ENCODE measurements around the gene TUBGCP5.

The TUBGCP5 gene

DNA sequence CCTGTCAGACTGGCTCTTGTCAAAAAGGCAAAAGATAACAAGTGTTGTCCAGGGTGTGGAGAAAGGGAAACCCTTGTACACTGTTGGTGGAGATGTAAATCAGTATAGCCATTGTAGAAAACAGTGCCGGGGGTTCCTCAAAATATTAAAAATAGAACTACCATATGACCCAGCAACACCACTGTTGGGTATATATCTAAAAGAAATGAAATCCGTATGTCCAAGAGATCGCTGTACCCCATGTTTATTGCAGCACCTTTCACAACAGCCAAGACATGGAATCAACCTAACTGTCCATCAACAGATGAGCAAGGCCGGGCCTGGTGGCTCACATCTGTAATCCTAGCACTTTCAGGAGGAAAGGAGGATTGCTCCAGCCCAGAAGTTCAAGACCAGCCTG, 65.4 kb downstream of the TUBGCP5 start:
- no peak for DNase-seq

DNA sequence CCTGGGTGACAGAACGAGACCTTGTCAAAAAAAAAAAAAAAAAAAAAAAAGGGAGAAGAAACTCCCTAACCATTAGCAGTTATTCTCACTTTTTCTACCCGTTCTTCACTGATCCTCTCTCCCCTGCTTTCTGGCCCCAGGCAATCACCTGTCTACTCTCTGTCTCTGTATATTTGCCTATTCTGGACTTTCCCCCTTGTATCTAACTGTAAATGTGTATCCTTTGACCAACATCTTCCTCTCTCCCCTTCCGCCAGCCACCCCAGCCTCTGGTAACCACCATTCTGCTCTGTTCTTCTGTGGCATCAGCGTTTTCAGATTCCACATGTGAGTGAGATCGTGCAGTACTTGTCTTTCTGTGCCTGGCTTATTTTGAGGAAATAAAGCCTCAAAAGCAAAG, 66.1 kb downstream of the TUBGCP5 start:
- no peak for DNase-seq

DNA sequence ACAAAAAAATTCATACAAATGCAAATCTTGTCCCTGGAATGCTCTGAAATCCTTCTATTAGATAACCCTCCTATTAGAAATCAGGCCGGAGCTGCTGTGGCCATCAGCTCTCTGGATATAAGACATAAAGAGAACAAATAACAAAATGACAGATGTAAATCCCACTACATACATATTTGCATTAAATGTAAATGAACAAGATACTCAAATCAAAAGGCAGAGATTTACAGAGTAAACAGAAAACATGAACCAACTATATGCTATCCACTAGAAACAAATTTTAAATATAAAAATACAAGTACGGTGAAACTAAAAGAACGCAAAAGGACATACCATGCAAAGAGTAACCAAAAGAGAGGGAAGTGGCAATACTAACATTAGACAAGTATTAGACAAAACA, 69.9 kb downstream of the TUBGCP5 start:
- DNase-seq = no peak

DNA sequence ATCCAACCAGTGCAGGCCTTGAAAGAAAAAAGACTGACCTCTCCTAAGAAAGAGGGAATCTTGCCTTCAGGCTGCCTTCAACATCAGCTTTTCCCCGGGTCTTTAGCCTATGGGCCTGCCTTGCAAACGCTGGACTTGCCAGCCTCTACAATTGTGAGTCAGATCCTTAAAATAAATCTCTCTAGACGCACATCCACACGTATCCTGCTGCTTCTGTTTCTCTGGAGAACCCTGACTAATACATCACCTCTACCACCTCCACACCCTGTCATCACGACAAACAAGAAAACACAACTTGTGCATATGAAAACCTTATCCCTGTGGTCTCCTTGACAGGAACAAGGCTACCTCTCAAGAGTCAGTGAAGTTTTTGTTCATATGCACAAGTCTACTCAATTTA, 71.0 kb downstream of the TUBGCP5 start:
- peak; percentile 91 for DNase-seq

DNA sequence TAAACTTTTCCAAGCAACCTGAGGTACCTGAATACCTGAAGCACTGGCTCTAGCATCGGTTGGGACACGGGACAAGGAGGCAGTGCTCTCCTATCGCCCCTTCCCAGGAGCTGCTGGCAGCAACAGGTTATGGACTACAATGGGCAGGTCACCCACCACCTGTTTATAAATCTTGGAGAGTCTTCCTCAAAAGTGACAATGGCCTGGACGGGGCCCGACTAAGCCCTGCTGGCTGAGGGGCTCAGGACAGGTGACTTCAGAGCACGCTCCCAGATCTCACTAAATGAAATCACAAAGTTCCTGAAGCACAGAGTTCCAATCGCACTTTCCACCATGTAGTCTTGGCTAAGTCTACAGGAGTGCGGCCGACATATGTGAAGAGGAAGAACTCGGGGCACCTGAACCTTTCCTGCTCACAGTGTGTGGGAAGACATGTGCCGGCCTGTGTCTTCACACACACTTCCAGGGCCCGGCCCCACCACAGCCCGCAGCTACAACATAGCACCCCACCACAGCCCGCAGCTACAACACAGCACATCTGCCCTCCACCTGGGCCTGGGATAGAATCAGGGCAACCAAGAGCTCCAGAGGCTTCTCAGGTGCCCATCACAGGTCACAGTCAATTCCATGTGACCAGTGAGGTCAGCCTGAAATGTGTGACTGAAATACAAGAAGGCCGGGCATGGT, 72.1 kb downstream of the TUBGCP5 start:
- no peak for DNase-seq

GRCh38 chr15:22966321-22967083, 72.9 kb downstream of the TUBGCP5 start:
- no peak for DNase-seq

DNA sequence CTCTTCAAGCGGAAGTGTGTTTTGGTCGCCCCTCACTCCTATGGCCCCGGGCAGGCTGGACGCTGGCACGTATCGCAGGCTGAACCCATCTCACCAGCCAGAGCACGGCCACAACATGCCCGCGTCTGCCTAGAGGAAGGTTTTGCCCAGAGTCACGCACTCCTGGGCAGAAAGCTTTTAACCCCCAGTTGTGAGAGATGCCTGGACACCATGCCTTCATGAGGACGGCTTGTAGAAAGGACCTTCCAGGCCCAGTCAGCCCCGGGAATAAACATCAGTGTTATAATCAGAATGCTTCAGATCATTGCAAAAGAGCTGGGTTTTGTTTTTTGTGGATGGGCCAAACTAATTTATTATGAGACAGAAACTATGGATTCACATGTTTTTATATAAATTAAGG, 75.7 kb downstream of the TUBGCP5 start:
- no peak for DNase-seq

GRCh38 chr15:22962611-22963010, 76.8 kb downstream of the TUBGCP5 start:
- DNase-seq = no peak

DNA sequence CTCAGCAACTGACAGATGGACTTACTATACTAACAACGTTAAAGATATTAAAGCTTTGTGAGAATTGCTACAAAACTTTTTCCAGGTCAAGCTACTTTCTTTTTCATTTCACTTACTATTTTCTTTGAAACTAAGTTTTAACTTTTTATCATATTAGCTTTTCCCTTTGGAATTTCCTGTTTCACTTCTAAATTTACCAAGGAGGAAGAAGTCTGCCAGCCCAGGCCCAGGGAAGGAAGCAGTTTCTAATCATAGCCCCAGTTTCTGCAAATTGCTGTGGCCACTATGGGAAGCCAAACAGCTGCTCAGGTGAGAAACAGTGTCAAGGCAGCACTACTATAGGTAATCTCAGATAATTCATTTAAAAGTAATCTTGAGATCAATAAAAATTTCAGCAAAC, 77.6 kb downstream of the TUBGCP5 start:
- peak; percentile 15 for DNase-seq

DNA sequence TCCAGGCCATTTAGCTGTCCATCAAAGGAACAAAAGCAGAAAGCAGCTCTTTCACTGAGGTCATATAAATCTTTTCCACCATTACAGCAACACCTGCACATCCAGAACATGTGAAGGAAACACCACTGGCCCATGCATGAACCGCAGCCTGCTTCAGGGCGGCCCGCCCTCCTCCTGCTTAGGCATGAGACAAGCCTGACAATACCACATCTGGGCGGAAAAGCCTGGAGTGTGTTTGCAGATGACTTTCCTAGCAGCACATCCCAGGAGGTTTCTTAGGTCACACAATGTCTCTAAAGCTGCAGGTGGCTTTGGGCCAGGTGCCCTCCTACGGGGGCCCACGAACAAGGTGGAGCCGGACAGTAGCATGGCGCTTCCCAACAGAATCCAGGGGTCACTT, 78.8 kb downstream of the TUBGCP5 start:
- DNase-seq = no peak

DNA sequence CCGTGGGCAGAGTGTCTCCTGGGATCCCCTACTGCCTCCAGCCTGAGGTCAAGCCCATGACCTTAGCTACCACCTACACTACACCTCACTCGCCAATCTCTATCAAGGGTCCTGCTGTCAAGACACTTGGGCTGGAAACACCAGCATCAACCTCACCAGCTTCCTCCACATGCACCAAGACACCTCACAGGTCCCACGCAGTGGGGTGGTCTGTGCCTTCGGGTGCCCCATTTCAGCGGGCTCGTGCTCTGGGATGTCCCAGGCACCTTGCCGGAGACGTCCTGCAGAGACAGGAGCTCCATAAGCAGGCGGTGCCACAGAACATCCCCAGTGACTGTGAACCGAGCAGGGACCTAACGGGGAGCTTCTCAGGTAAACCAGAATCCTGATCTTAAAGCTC, 79.2 kb downstream of the TUBGCP5 start:
- DNase-seq = no peak

DNA sequence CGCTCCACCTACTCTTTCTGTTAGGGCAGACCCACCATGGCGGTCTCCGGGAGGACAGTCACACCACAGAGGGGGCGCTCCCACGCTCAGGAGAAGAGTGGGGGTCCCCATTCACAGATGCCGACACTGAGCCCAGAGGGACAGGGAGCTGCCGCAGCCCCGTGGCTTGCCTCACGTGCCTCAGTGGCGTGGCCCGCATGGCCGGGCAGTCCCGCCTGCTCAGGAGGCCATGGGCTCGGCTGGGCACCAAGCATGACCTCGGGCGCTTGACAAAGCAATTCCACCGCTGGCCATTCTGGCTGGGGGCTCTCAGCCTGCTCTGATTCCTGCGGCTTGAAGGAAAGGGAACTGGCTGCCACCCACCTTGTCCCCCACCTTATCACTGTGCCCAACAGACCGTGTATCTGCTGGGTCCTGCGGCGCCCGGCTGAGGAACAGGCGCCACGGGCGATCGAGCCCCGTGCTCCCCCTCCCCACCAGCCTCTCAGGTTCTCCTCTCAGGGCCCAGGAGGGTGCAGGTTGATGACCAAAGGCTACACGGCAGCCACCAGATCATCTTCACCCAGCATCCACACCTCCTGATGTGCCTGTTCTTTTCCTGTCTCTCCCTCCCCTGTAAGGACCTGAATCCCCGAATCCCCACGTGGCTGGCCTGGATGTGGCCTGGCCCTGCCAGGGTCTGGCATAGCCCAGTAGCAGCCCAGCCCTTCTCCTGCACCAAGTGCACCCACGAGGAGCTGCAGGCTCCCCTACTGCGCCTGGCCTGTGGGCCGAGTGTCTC, 79.9 kb downstream of the TUBGCP5 start:
- no peak for DNase-seq

- DNase-seq = no peak
Observed at GRCh38 chr15:22958487-22959280, 80.7 kb downstream of the TUBGCP5 start.

- no peak for DNase-seq
Observed at GRCh38 chr15:22956978-22957260, 82.5 kb downstream of the TUBGCP5 start.

DNA sequence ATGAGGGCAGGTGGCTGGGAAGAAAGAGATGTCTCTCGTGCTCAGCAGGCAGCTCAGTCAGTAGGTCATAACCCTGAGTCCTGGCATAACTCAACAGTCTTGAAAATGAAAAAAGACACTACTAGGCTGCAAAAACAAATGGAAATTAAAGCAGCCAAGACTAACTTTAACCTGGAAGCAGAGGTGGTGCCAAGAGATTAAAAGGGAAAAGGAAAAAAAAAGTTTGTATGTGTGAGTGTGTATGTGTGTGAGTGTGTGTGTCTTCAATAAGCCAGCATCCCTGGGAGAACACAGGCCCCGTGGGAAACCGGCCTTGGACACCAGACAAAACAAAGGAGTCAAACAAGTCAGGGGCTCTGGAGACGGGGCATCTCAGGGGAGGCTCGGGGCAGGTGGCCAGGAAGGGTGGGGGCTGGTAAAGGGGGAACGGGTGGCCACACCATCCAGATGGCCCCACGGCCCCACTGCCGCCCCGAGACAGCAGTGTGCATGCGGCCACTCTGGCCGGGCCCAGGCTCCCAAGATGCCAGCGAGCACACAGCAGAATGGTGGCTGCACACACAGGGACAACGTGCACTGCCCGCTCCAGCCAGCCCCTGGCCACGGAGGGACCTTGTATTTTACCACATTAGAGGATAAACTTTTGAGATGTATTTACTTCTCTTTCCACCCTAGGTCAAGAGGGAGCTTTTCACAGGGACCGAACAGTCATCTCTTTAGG, 83.0 kb downstream of the TUBGCP5 start:
- DNase-seq = no peak

DNA sequence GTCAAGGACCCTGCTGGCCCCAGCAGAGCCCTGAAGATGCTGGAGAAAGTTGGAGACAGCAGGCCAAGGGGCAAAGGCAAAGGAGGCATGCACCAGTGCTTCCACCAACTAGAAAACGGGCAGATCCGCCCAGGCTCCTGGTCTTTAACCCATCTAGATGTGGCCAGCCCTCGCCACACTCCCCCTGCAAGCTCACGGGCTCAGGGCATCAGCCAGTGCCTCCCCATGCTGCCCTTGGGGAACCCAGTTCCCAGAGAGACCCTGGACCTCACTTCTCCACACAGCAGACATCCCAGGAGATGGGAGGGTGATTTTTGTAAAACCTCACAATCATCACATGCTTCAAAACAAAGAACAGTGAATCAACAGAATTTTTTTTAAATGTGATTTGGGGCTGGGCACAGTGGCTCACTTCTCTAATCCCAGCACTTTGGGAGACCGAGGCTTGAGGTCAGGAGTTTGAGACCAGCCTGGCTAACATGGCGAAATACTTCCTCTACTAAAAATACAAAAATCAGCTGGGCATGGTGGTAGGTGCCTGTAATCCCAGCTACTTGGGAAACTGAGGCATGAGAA, 83.7 kb downstream of the TUBGCP5 start:
- no peak for DNase-seq

GRCh38 chr15:22954798-22955543, 84.4 kb downstream of the TUBGCP5 start:
- no peak for DNase-seq

DNA sequence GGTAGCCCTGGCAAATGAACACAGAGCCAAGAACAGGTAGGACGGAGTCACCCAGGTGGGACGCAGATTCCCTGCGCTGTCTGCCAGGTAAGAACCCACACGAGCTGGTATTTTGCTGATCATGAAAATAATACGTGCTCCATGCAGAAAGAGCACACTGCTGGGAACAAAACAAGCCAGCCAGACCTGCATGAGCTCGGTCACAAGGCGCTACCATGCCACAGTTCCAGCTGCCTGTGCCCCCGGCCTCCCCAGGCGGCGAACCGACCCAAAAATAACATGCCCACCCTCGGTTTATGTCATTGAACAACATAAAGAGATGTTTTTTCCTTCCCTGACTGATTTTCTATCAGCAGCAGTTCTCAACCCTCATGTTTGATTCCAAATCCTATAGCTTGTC, 85.0 kb downstream of the TUBGCP5 start:
- DNase-seq = no peak

GRCh38 chr15:22952796-22953579, 86.4 kb downstream of the TUBGCP5 start:
- DNase-seq = no peak

Measured in HCEC 1CT (cell line).